H1 (cell line): ENCODE results near the gene SLC6A6. TPM values are rescaled to one million over a fixed set of nuclear protein-coding genes. Genes with fewer than 3 reads are reported as not detected.

Source experiments
- CTCF ChIA-PET: fragments of 300-600 bp; sonication (Branson Sonifier 250); formaldehyde crosslinking; loops from one replicate; lab custom pipeline; 2021; ENCODE audit not compliant: partially characterized antibody; lab: Charles Lee
- POLR2A ChIA-PET: fragments of 300-600 bp; sonication (Branson Sonifier 250); formaldehyde crosslinking; loops from one replicate; lab custom pipeline; 2021; ENCODE audit warnings: inconsistent platforms; ENCODE audit not compliant: partially characterized antibody; lab: Charles Lee
- DNase-seq, 2 experiments: peaks; one replicate each; pipeline versions ENCODE4 v3.0.0 to v3.0.0-alpha.2; 2010 to 2022; ENCODE audit warnings: low spot score in 2 of 2, low read depth in 1 of 2, mixed read lengths in 1 of 2
- FAIRE-seq: peaks from 2 replicates; lab custom pipeline; 2011; peaks lifted over from hg19 to GRCh38; lab: Jason Lieb, UNC
- H2AFZ ChIP-seq: 2 replicates; pipeline ENCODE4 v1.8.1; 2012; ENCODE audit warnings: low read length, inconsistent platforms
- H2AK5ac ChIP-seq: 2 replicates; pipeline ENCODE4 v1.6.1; 2013; ENCODE audit warnings: low read depth, low read length
- H2BK120ac ChIP-seq: replicated peaks from 2 replicates; pipeline ENCODE3; 2013; ENCODE audit warnings: low read depth, low read length, inconsistent platforms
- H2BK12ac ChIP-seq: 2 replicates; pipeline ENCODE4 v1.6.1; 2013; ENCODE audit warnings: low read depth, low read length
- H2BK15ac ChIP-seq: 2 replicates; pipeline ENCODE4 v1.6.1; 2013; ENCODE audit warnings: low read length
- H2BK20ac ChIP-seq: 2 replicates; pipeline ENCODE4 v1.6.1; 2013; ENCODE audit warnings: low read length
- H2BK5ac ChIP-seq: 2 replicates; pipeline ENCODE4 v1.6.1; 2013; ENCODE audit warnings: low read depth, low read length
- H3K14ac ChIP-seq: 2 replicates; pipeline ENCODE4 v1.6.1; 2013; ENCODE audit warnings: inconsistent platforms; ENCODE audit not compliant: insufficient read length
- H3K18ac ChIP-seq: 2 replicates; pipeline ENCODE4 v1.6.1; 2013; ENCODE audit warnings: low read length; ENCODE audit errors: extremely low read depth
- H3K23ac ChIP-seq: 2 replicates; pipeline ENCODE4 v1.6.1; 2013; ENCODE audit warnings: inconsistent platforms; ENCODE audit not compliant: insufficient read length
- H3K23me2 ChIP-seq: 2 replicates; pipeline ENCODE4 v1.6.1; 2013; ENCODE audit warnings: low read depth, low read length
- H3K27ac ChIP-seq: 2 replicates; pipeline ENCODE4 v1.6.1; 2011; ENCODE audit warnings: low read depth, low read length, inconsistent platforms
- H3K27me3 ChIP-seq, 4 experiments: replicated peaks in 1 of 4; 1 replicate in 1 of 4; 2 replicates in 3 of 4; pipeline versions ENCODE4 v1.6.1 to v1.8.1; 2011 to 2013; ENCODE audit warnings: low read length in 3 of 4, mild to moderate bottlenecking in 3 of 4, inconsistent platforms in 2 of 4, mixed read lengths in 2 of 4, moderate library complexity in 1 of 4; ENCODE audit not compliant: control insufficient read depth in 3 of 4, insufficient read depth in 3 of 4; ENCODE audit errors: extremely low read depth in 1 of 4
- H3K36me3 ChIP-seq, 4 experiments: 2 replicates each; pipeline versions ENCODE4 v1.6.1 to v1.8.1; 2011 to 2013; ENCODE audit warnings: mild to moderate bottlenecking in 4 of 4, low read length in 3 of 4, moderate library complexity in 2 of 4, control low read depth in 1 of 4, inconsistent platforms in 1 of 4; ENCODE audit not compliant: insufficient read depth in 4 of 4, control insufficient read depth in 2 of 4
- H3K4ac ChIP-seq: replicated peaks from 2 replicates; pipeline ENCODE3; 2013; ENCODE audit warnings: low read length, low read depth, mixed read lengths, inconsistent platforms; ENCODE audit not compliant: insufficient read length
- H3K4me1 ChIP-seq, 4 experiments: replicated peaks in 1 of 4; 1 replicate in 1 of 4; 2 replicates in 3 of 4; pipeline versions ENCODE4 v1.6.1 to v1.8.1; 2011 to 2013; ENCODE audit warnings: low read length in 3 of 4, inconsistent platforms in 2 of 4, mixed read lengths in 1 of 4; ENCODE audit not compliant: insufficient read depth in 4 of 4, control insufficient read depth in 3 of 4
- H3K4me2 ChIP-seq, 2 experiments: 2 replicates each; pipeline versions ENCODE4 v1.6.1 to v1.8.1; 2011 to 2013; ENCODE audit warnings: low read depth in 2 of 2, low read length in 2 of 2, control low read depth in 1 of 2, inconsistent platforms in 1 of 2, mild to moderate bottlenecking in 1 of 2; ENCODE audit not compliant: insufficient read depth in 1 of 2
- H3K4me3 ChIP-seq, 4 experiments: fragments of 200-600, 300-600 bp in 1 of 4; sonication (generic), shearing (Covaris generic), sonication (Bioruptor Twin) in 1 of 4; 2 replicates each; pipeline versions ENCODE4 v1.5.1 to v1.8.1; 2011 to 2016; ENCODE audit warnings: low read length in 4 of 4, low read depth in 3 of 4, control low read depth in 2 of 4, inconsistent platforms in 2 of 4, mild to moderate bottlenecking in 2 of 4, mixed read lengths in 1 of 4, moderate library complexity in 1 of 4; ENCODE audit not compliant: insufficient read depth in 2 of 4; ENCODE audit errors: extremely low read depth in 1 of 4
- H3K56ac ChIP-seq: replicated peaks from 2 replicates; pipeline ENCODE3; 2013; ENCODE audit warnings: low read depth, mild to moderate bottlenecking, mixed read lengths, low read length, inconsistent platforms; ENCODE audit not compliant: insufficient read length
- H3K79me1 ChIP-seq: 2 replicates; pipeline ENCODE4 v1.6.1; 2013; ENCODE audit warnings: low read depth, low read length, control low read depth
- H3K79me2 ChIP-seq, 2 experiments: 2 replicates each; pipeline versions ENCODE4 v1.6.1 to v1.8.1; 2012 to 2013; ENCODE audit warnings: low read length in 2 of 2, mild to moderate bottlenecking in 2 of 2, inconsistent platforms in 1 of 2; ENCODE audit not compliant: insufficient read depth in 2 of 2, control insufficient read depth in 1 of 2
- H3K9ac ChIP-seq, 4 experiments: replicated peaks in 1 of 4; 1 replicate in 1 of 4; 2 replicates in 3 of 4; pipeline versions ENCODE4 v1.6.1 to v1.8.1; 2011 to 2013; ENCODE audit warnings: low read depth in 3 of 4, low read length in 3 of 4, control low read depth in 2 of 4, mild to moderate bottlenecking in 2 of 4, moderate library complexity in 2 of 4, inconsistent platforms in 1 of 4; ENCODE audit errors: extremely low read depth in 1 of 4
- H3K9me3 ChIP-seq, 2 experiments: 2 replicates each; pipeline versions ENCODE4 v1.6.1 to v1.8.1; 2012 to 2013; ENCODE audit warnings: mild to moderate bottlenecking in 2 of 2, moderate library complexity in 2 of 2, control low read depth in 1 of 2, inconsistent platforms in 1 of 2, low read depth in 1 of 2, low read length in 1 of 2, mixed read lengths in 1 of 2; ENCODE audit not compliant: insufficient read depth in 2 of 2
- H4K20me1 ChIP-seq, 2 experiments: replicated peaks in 1 of 2; 2 replicates each; pipeline versions ENCODE3 to v1.8.1; 2011 to 2013; ENCODE audit warnings: inconsistent platforms in 2 of 2, low read length in 2 of 2, mild to moderate bottlenecking in 1 of 2; ENCODE audit not compliant: insufficient read depth in 2 of 2, control insufficient read depth in 1 of 2
- H4K5ac ChIP-seq: 2 replicates; pipeline ENCODE4 v1.6.1; 2013; ENCODE audit warnings: low read length, low read depth, mixed read lengths, inconsistent platforms; ENCODE audit not compliant: insufficient read length
- H4K8ac ChIP-seq: 2 replicates; pipeline ENCODE4 v1.8.0; 2013; ENCODE audit warnings: mild to moderate bottlenecking, moderate library complexity, low read length, inconsistent platforms; ENCODE audit not compliant: insufficient read depth; ENCODE audit errors: extremely low read depth
- H4K91ac ChIP-seq: replicated peaks from 2 replicates; pipeline ENCODE3; 2013; ENCODE audit warnings: low read length, mixed read lengths, inconsistent platforms; ENCODE audit not compliant: insufficient read length
- JUND ChIP-seq: IDR thresholded peaks from 2 replicates; pipeline ENCODE4 v1.6.1; 2011; ENCODE audit warnings: mild to moderate bottlenecking, improper control_type of control experiment, low read length
- KDM1A ChIP-seq: fragments of 200-600, 300-600 bp; sonication (generic); IDR thresholded peaks from 2 replicates; pipeline ENCODE4 v1.7.1; 2016; ENCODE audit warnings: mild to moderate bottlenecking, low read length, borderline replicate concordance
- WGBS, 2 experiments: shearing (Covaris generic) in 1 of 2; methylation state at CpG; one replicate each; pipeline versions ENCODE4 v1.1.6 to v1.1.7; 2013 to 2015; ENCODE audit warnings: low lambda C conversion rate in 2 of 2, mixed read lengths in 2 of 2, inconsistent platforms in 1 of 2, low coverage in 1 of 2, missing lambda C conversion rate in 1 of 2; ENCODE audit not compliant: insufficient replicate concordance in 2 of 2, insufficient coverage in 1 of 2, insufficient read length in 1 of 2; ENCODE audit errors: extremely low coverage in 1 of 2, missing lambda C conversion rate in 1 of 2; 5-methylcytosine and 5-hydroxymethylcytosine counted together
- polyA plus RNA-seq, 7 experiments: library from polyadenylated mRNA; depleted of rRNA in 3 of 7; stranded (reverse) in 5 of 7; unstranded in 2 of 7; fragments of >200 nt in 5 of 7; fragments of 200-250 nt in 2 of 7; gene quantifications; 1 replicate in 5 of 7; 2 replicates in 1 of 7; 4 replicates in 1 of 7; pipeline versions ENCODE4 v1.2.1 to v1.2.3, GENCODE V29; 2011 to 2013; ENCODE audit warnings: missing spikeins in 2 of 7, mixed read lengths in 2 of 7
- total RNA-seq: library from RNA; stranded (reverse); fragmentation: NEBNext Ultra II Directional; extraction: Animal tissue kit (Norgen Biotek cat#: 25700); gene quantifications from 2 replicates; pipeline ENCODE4 v1.2.1, GENCODE V29; 2021

Gene SLC6A6
- total and polyA plus RNA-seq, 2 of the 8 experiments (the other 6 are each of a cell fraction or from before 2014, with no cell fraction given), result 66.2 to 144 TPM

GRCh38 chr3:14520967-14521366 is 118.6 kb downstream of the SLC6A6 start:
- POLR2A ChIA-PET, result interaction anchor here (3.1 kb wide), 1 partner anchor 11 kb away, joined by 10 read pairs; no protein-coding TSS in a partner anchor
- no peak overlapping the region for H3K56ac ChIP-seq

More at GRCh38 chr3:14520967-14521366, 118.6 kb downstream of the SLC6A6 start:
- H2AK5ac ChIP-seq, result no peak overlapping the region
- H4K8ac ChIP-seq, result no peak overlapping the region
- no peaks in the 10 kb centered on the region for H3K23me2 ChIP-seq
- no peak overlapping the region for H3K9ac ChIP-seq
- no peak overlapping the region for H2BK120ac ChIP-seq
- FAIRE-seq, result no peak
- TF ChIP-seq JUND, result no peak
- TF ChIP-seq KDM1A, result peak; percentile 85
- TF ChIP-seq, all 59 proteins: peak for 1
- no peak for DNase-seq
- no peaks in the 10 kb centered on the region for H3K79me2 ChIP-seq
- no peaks in the 10 kb centered on the region for H4K20me1 ChIP-seq
- no peak overlapping the region for H3K18ac ChIP-seq
- H2BK12ac ChIP-seq, result peak overlapping the region; percentile 12; the same call in 1 of the 2 replicates
- no peaks in the 10 kb centered on the region for H3K79me1 ChIP-seq
- no peaks in the 10 kb centered on the region for H3K27me3 ChIP-seq
- no peak overlapping the region for H2AFZ ChIP-seq
- H3K4me2 ChIP-seq, result no peak overlapping the region
- no peaks in the 10 kb centered on the region for H3K36me3 ChIP-seq
- no peaks in the 10 kb centered on the region for H3K9me3 ChIP-seq
- no peak overlapping the region for H4K91ac ChIP-seq
- CTCF ChIA-PET, result interaction anchor here (0.9 to 9.5 kb wide), 10 partner anchors 9 to 317 kb away, joined by 3 to 103 read pairs (median 4); partner anchors contain the start of gene GRIP2
- H3K4ac ChIP-seq, result no peak overlapping the region
- 91% methylated on average over 8 of the region's 8 CpGs; no CpG with 5 or more reads in 1 of the 2 experiments for WGBS, 2 experiments
- H2BK5ac ChIP-seq, result no peak overlapping the region; the same call in 1 of the 2 replicates
- no peak overlapping the region for H3K4me3 ChIP-seq
- H3K4me1 ChIP-seq, result peaks cover 2 to 11% (median 5%) of the 10 kb centered on the region in 4 experiments
- H3K14ac ChIP-seq, result no peak overlapping the region
- no peak overlapping the region for H2BK15ac ChIP-seq
- no peak overlapping the region for H4K5ac ChIP-seq
- H3K23ac ChIP-seq, result no peak overlapping the region
- H2BK20ac ChIP-seq, result no peak overlapping the region
- no peak overlapping the region for H3K27ac ChIP-seq
